T-helper 1 cell treated with Interleukin-12 subunit alpha and Interleukin-12 subunit beta and Interleukin-4 antibody, amounts not matched to agents 30 ng/mL and 1 ng/mL, for 36 hours (primary cell): ENCODE results near the gene PAPSS1. TPM values are rescaled to one million over a fixed set of nuclear protein-coding genes. Genes with fewer than 3 reads are reported as not detected.

Experiments
- intact Hi-C: fragments of 100-400 bp; cut with micrococcal nuclease; formaldehyde crosslinking; loops from one replicate; pipeline ENCODE4 v1.15.1; 2024
- total RNA-seq: library from RNA; stranded (reverse); gene quantifications from 2 replicates; pipeline ENCODE4 v1.2.3, GENCODE V29; 2022

PAPSS1 gene
- total RNA-seq, 1 donor from 2014 or later = 33.0 TPM

GRCh38 chr4:107630185-107630705 lies 89.8 kb downstream of the PAPSS1 start:
- intact Hi-C loops = no loop called here

GRCh38 chr4:107629318-107629717 lies 90.7 kb downstream of the PAPSS1 start:
- intact Hi-C loops = no loop called here

GRCh38 chr4:107625391-107625902 lies 94.6 kb downstream of the PAPSS1 start:
- intact Hi-C loops = no loop called here

GRCh38 chr4:107624024-107624423 lies 96.0 kb downstream of the PAPSS1 start:
- intact Hi-C loops = no loop called here

- intact Hi-C loops = no loop called here
Measured at GRCh38 chr4:107622006-107622405, 98.0 kb downstream of the PAPSS1 start.

- intact Hi-C loops = no loop called here
Measured at GRCh38 chr4:107619731-107620130, 100.3 kb downstream of the PAPSS1 start.

- intact Hi-C loops = no loop called here
Measured at GRCh38 chr4:107619066-107619465, 101.0 kb downstream of the PAPSS1 start.

GRCh38 chr4:107618656-107619055 lies 101.4 kb downstream of the PAPSS1 start:
- intact Hi-C loops = no loop called here

- intact Hi-C loops = no loop called here
Measured at GRCh38 chr4:107616838-107617389, 103.1 kb downstream of the PAPSS1 start.

GRCh38 chr4:107615809-107616208 lies 104.2 kb downstream of the PAPSS1 start:
- intact Hi-C loops = no loop called here

- intact Hi-C loops = no loop called here
Measured at GRCh38 chr4:107603430-107603829, 116.6 kb downstream of the PAPSS1 start.

- intact Hi-C loops = no loop called here
Measured at GRCh38 chr4:107600983-107601382, 119.1 kb downstream of the PAPSS1 start.

GRCh38 chr4:107600436-107600835 lies 119.6 kb downstream of the PAPSS1 start:
- intact Hi-C loops = no loop called here

GRCh38 chr4:107599841-107600240 lies 120.2 kb downstream of the PAPSS1 start:
- intact Hi-C loops = no loop called here

GRCh38 chr4:107593230-107593629 lies 126.8 kb downstream of the PAPSS1 start:
- intact Hi-C loops = no loop called here

GRCh38 chr4:107592519-107592918 lies 127.5 kb downstream of the PAPSS1 start:
- intact Hi-C loops = no loop called here

- intact Hi-C loops = no loop called here
Measured at GRCh38 chr4:107589269-107589668, 130.8 kb downstream of the PAPSS1 start.

- intact Hi-C loops = no loop called here
Measured at GRCh38 chr4:107586371-107586770, 133.7 kb downstream of the PAPSS1 start.

- intact Hi-C loops = no loop called here
Measured at GRCh38 chr4:107579099-107579498, 140.9 kb downstream of the PAPSS1 start.

- intact Hi-C loops = no loop called here
Measured at GRCh38 chr4:107578321-107578720, 141.7 kb downstream of the PAPSS1 start.

GRCh38 chr4:107577743-107578142 lies 142.3 kb downstream of the PAPSS1 start:
- intact Hi-C loops = no loop called here

GRCh38 chr4:107575243-107575642 lies 144.8 kb downstream of the PAPSS1 start:
- intact Hi-C loops = no loop called here

GRCh38 chr4:107572281-107572680 lies 147.8 kb downstream of the PAPSS1 start:
- intact Hi-C loops = no loop called here
